OCI-LY7 (cell line): ENCODE data around the gene SLC9A9.
"Not testable (repeated sequence)": the region's sequence is repeated elsewhere in the genome, so short reads cannot be mapped to it uniquely, and the experiment has no call there.

Experiments
- EZH2phosphoT487 ChIP-seq: fragments of 200-600 bp; sonication (generic); IDR thresholded peaks from 2 replicates; pipeline ENCODE4 v1.6.1; 2018; ENCODE audit warnings: low read depth, borderline replicate concordance, mild to moderate bottlenecking, mixed run types, antibody characterized with exemption, low read length, moderate library complexity, mixed read lengths
- TF ChIP-seq, protein P1 (sequence below): fragments of 200-600 bp; sonication (generic); conservative IDR thresholded peaks from 2 replicates; pipeline ENCODE4 v1.5.1; 2014; ENCODE audit warnings: mild to moderate bottlenecking, antibody characterized with exemption, low read length, moderate library complexity, mixed read lengths

DNA sequence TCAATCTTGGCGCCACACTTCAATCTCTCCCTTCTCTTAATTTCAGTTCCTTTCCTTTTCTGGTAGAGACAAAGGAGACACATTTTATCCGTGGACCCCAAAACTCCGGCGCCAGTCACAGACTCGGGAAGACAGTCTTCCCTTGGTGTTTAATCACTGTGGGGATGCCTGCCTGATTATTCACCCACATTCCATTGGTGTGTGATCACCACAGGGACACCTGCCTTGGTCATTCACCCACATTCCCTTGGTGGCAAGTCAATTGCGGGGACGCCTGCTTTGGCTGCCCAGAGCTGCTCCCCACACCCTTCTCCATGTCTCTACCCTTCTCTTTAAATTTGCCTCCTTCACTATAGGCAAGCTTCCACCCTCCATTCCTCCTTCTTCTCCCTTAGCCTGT is 50.1 kb downstream of the SLC9A9 start:
- TF ChIP-seq, protein P1, sequence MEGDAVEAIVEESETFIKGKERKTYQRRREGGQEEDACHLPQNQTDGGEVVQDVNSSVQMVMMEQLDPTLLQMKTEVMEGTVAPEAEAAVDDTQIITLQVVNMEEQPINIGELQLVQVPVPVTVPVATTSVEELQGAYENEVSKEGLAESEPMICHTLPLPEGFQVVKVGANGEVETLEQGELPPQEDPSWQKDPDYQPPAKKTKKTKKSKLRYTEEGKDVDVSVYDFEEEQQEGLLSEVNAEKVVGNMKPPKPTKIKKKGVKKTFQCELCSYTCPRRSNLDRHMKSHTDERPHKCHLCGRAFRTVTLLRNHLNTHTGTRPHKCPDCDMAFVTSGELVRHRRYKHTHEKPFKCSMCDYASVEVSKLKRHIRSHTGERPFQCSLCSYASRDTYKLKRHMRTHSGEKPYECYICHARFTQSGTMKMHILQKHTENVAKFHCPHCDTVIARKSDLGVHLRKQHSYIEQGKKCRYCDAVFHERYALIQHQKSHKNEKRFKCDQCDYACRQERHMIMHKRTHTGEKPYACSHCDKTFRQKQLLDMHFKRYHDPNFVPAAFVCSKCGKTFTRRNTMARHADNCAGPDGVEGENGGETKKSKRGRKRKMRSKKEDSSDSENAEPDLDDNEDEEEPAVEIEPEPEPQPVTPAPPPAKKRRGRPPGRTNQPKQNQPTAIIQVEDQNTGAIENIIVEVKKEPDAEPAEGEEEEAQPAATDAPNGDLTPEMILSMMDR: not testable (repeated sequence)
- not testable (repeated sequence) for TF ChIP-seq EZH2phosphoT487
